Pancreas (tissue), 10 donors: ENCODE data around the gene OR52K1. TPM values are rescaled to one million over a fixed set of nuclear protein-coding genes. Genes with fewer than 3 reads are reported as not detected.
"Not testable (repeated sequence)": the region's sequence is repeated elsewhere in the genome, so short reads cannot be mapped to it uniquely, and the experiment has no call there.

Experiments
- ATAC-seq, 4 donors: fragments of 200-7000 bp; cut with Tn5 transposase; one replicate each; pipeline versions ENCODE4 v1.8.0 to v1.9.1; 2020; ENCODE audit warnings: mild to moderate bottlenecking in 4 of 4, moderate library complexity in 4 of 4
- DNase-seq, 6 donors: peaks; one replicate each; pipeline ENCODE4 v3.0.0-alpha.2; 2020
- FAIRE-seq: peaks from 2 replicates; lab custom pipeline; 2012; peaks lifted over from hg19 to GRCh38; lab: Jason Lieb, UNC
- H3K27ac ChIP-seq, 4 donors: fragments of 200-600 bp; sonication (generic); 1 replicate in 3 of 4; 2 replicates in 1 of 4; pipeline versions ENCODE4 v1.5.0 to v1.8.0; 2020
- H3K27me3 ChIP-seq, 4 donors: fragments of 200-600 bp; one replicate each; pipeline ENCODE4 v1.8.0; 2021
- H3K36me3 ChIP-seq, 3 donors: fragments of 200-600 bp; sonication (generic) in 1 of 3; one replicate each; pipeline versions ENCODE4 v1.5.0 to v1.8.0; 2020 to 2021
- H3K4me1 ChIP-seq, 3 donors: fragments of 200-600 bp; one replicate each; pipeline ENCODE4 v1.8.0; 2021
- H3K4me3 ChIP-seq, 4 donors: fragments of 200-600 bp; sonication (generic) in 2 of 4; one replicate each; pipeline versions ENCODE4 v1.5.0 to v1.8.0; 2020 to 2021
- H3K9me3 ChIP-seq, 4 donors: fragments of 200-600 bp; one replicate each; pipeline ENCODE4 v1.8.0; 2021
- CTCF ChIP-seq, 4 donors: fragments of 200-600 bp; sonication (generic) in 3 of 4; IDR thresholded peaks; one replicate each; pipeline versions ENCODE4 v1.5.0 to v1.8.0; 2021; ENCODE audit warnings: antibody characterized with exemption in 4 of 4
- WGBS, 2 donors: extraction: QIAGEN DNeasy Blood & Tissue Kit; methylation state at CpG; one replicate each; pipeline ENCODE4 v1.1.7; 2013; 5-methylcytosine and 5-hydroxymethylcytosine counted together
- intact Hi-C, 3 donors: fragments of 100-400 bp; cut with DNase I; formaldehyde crosslinking; loops; one replicate each; pipeline versions ENCODE4 v1.11.1 to v1.14.2; 2022
- polyA plus RNA-seq, 2 donors: library from polyadenylated mRNA; stranded (reverse); fragments of 200-250 nt; gene quantifications; one replicate each; pipeline ENCODE4 v1.2.3, GENCODE V29; 2013
- total RNA-seq, 6 donors: library from RNA; stranded (reverse); fragmentation: NEBNext Ultra II Directional in 4 of 6; extraction: Animal tissue kit (Norgen Biotek cat#: 25700) in 4 of 6; gene quantifications; one replicate each; pipeline versions ENCODE4 v1.2.1 to v1.2.4, GENCODE V29; 2021 to 2023
- donor health status: healthy with polysubstance abuse.
- donor health status: DM: no; HTN: no; CAD: no; lungs with moderate emphysema.
- donor health status: DM: no; HTN: no; CAD: no.
- donor health status: control.
- donor health status: control.
- donor health status: Bipolar disorder and iron deficiency.
- donor health status: DM: yes; HTN: yes; CAD: no.
- donor health status: DM: no; HTN: no; CAD: no.
- donor health status: DM: no; HTN: no; CAD: no.
- donor health status: DM: yes; HTN: yes; CAD: no.

OR52K1 gene
- total and polyA plus RNA-seq, 8 donors: 0.06 TPM; not detected in 7

- WGBS, 2 donors: 50 to 63% methylated on average over 4 of the region's 4 CpGs
- FAIRE-seq (no peak), DNase-seq (no peak), ATAC-seq (no peak)
- no peaks in the 10 kb centered on the region for H3K27me3 ChIP-seq
- H3K27ac ChIP-seq: no peak overlapping the region
- no peaks in the 10 kb centered on the region for H3K9me3 ChIP-seq
- intact Hi-C loops: no loop called here
- no peak overlapping the region for H3K4me3 ChIP-seq
- H3K36me3 ChIP-seq: no peaks in the 10 kb centered on the region
- TF ChIP-seq CTCF (IDR thresholded peaks at IDR 0.05): no peak
- no peaks in the 10 kb centered on the region for H3K4me1 ChIP-seq
These were observed 1.9 kb downstream of the OR52K1 start for GRCh38 chr11:4484310-4484709.

- H3K27ac ChIP-seq, H3K4me3 ChIP-seq, H3K4me1 ChIP-seq, DNase-seq, FAIRE-seq, H3K36me3 ChIP-seq, ATAC-seq, H3K9me3 ChIP-seq, H3K27me3 ChIP-seq: not testable (repeated sequence)
- 56 to 76% methylated on average over 2 of the region's 2 CpGs for WGBS, 2 donors
- intact Hi-C loops: loop anchor here in 2 of 3 donors (5.0 to 10.0 kb wide), 2 partner anchors 304 to 307 kb away; no protein-coding TSS in a partner anchor
These were observed 9.0 kb downstream of the OR52K1 start for GRCh38 chr11:4491405-4491804.

- 68 to 74% methylated on average over 4 of the region's 4 CpGs for WGBS, 2 donors
- H3K27ac ChIP-seq: no peak overlapping the region
- no peak for FAIRE-seq
- ATAC-seq: no peak
- no peaks in the 10 kb centered on the region for H3K4me1 ChIP-seq
- H3K36me3 ChIP-seq: no peaks in the 10 kb centered on the region
- TF ChIP-seq CTCF (IDR thresholded peaks at IDR 0.05): no peak
- intact Hi-C loops: loop anchor here in 2 of 3 donors (5.0 to 10.0 kb wide), 2 partner anchors 305 to 307 kb away; no protein-coding TSS in a partner anchor
- H3K9me3 ChIP-seq: no peaks in the 10 kb centered on the region
- H3K4me3 ChIP-seq: no peak overlapping the region
- no peak for DNase-seq
- no peaks in the 10 kb centered on the region for H3K27me3 ChIP-seq
These were observed 9.6 kb downstream of the OR52K1 start for GRCh38 chr11:4491878-4492606.

- intact Hi-C loops: loop anchor here in 2 of 3 donors (5.0 to 10.0 kb wide), 2 partner anchors 306 to 309 kb away; no protein-coding TSS in a partner anchor
- Histone ChIP-seq H3K4me1 (no peaks in the 10 kb centered on the region), H3K4me3 (no peak overlapping the region), H3K36me3 (no peaks in the 10 kb centered on the region), H3K9me3 (no peaks in the 10 kb centered on the region), H3K27me3 (no peaks in the 10 kb centered on the region), H3K27ac (no peak overlapping the region)
- WGBS, 2 donors: 22 to 27% methylated on average over 5 of the region's 5 CpGs
- ATAC-seq (no peak), FAIRE-seq (peak; percentile 57), DNase-seq (no peak)
- no peak for TF ChIP-seq CTCF (IDR thresholded peaks at IDR 0.05)
These were observed 11.0 kb downstream of the OR52K1 start for GRCh38 chr11:4493480-4493818.

GRCh38 chr11:4495487-4495886 lies 13.0 kb downstream of the OR52K1 start:
- 29 to 34% methylated on average over 7 of the region's 7 CpGs for whole genome bisulfite sequencing, 2 donors

More at GRCh38 chr11:4495487-4495886, 13.0 kb downstream of the OR52K1 start:
- H3K27me3 ChIP-seq: peaks cover 0 to 6% (median 0%) of the 10 kb centered on the region in 4 donors
- no peak overlapping the region for H3K4me3 ChIP-seq
- no peak for TF ChIP-seq CTCF (IDR thresholded peaks at IDR 0.05)
- DNase-seq (no peak), FAIRE-seq (no peak), ATAC-seq (no peak)
- intact Hi-C loops: loop anchor here in 1 of 3 donors (10.0 kb wide), 1 partner anchor 311 kb away; no protein-coding TSS in a partner anchor
- H3K36me3 ChIP-seq: no peaks in the 10 kb centered on the region
- H3K27ac ChIP-seq: no peak overlapping the region
- no peaks in the 10 kb centered on the region for H3K9me3 ChIP-seq
- H3K4me1 ChIP-seq: no peaks in the 10 kb centered on the region
